ENCODE results near the gene WDR53.
"Not testable (repeated sequence)": the region's sequence is repeated elsewhere in the genome, so short reads cannot be mapped to it uniquely, and the experiment has no call there.

Gene WDR53

DNA sequence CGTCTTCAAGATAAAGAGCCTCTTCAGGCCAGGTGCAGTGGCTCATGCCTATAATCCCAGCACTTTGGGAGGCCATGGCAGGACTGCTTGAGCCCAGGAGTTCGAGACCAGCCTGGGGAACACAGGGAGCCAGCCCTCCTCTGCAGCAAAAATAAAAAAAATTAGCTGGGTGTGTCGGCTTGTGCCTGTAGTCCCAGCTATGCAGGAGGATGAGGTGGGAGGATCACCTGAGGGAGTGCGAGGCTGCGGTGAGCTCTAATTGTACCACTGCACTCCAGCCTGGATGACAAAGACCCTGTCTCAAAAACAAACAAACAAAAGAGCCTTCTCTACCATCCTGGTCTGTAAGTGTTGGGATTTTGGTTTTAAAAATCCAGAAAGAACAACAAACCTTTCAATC, 11.1 kb downstream of the WDR53 start:
- DNase-seq = no peak

DNA sequence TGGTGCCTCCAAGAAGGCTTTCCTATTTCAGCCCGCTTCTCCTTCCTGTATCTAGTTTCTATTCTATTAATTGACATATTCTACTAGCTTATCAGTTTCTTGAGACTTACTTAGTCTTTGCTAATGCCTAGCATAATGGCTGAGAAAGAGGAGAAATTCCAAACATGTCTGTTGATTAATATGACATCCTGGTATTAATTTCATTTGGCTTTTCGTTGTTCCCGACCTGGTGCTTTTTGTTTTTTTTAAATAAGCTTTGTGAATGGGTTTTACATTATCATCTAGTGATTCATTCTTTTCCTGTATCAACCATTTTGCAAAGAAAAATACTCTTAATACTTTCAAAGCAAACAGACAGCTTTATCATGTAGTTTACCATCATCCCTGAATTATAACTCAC, 13.1 kb downstream of the WDR53 start:
- no peak for DNase-seq

DNA sequence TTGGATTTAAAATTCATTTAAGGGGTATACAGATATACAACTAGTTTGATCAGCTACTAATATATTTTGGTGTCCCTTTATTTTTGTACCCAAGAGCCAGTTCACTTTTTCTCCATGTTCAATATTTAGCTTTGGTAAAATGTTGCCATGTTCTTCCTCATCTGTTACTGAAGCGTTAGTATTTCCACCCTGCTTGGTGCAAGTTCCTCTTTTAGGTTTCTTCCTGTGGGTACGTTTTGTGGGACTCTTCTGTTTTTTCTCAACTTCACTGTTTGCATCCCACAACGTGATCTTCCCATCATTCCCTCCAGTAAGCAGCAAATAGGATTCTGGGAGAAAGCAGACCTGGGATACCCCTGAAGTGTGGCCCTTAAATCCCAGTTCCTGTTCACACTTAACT, 14.1 kb downstream of the WDR53 start:
- DNase-seq = no peak

DNA sequence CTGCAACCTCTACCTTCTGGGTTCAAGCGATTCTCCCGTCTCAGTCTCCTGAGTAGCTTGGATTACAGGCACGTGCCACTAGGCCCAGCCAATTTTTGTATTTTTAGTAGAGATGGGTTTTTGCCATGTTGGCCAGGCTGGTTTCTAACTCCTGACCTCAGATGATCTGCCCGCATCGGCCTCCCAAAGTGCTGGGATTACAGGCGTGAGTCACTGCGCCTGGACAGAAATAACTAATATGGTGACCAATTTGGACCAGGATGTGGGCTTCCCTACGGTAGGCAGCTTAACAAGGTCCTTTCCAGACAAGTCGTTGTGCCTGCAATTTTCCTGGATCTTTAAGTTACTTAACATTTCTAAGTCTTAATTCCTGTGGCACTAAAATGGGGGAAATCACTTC, 14.8 kb downstream of the WDR53 start:
- no peak for DNase-seq

DNA sequence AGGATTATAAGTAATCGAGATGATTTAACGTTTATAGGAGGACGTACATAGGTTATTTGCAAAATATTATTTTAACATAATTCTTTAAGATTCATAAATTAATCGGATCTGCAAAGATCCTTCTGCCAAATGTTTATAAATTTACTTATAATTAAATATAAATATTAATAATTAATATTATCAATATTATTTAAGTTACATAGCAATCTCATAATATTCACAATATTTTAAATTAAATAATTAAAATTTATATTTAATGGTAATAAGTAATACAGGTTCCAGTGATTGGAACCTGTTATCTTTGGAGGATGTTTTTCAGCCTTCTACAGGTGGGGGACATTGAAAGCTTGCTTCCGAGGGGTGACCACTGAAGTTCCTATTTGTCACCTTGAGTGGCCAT, 16.1 kb downstream of the WDR53 start:
- no peak for DNase-seq

DNA sequence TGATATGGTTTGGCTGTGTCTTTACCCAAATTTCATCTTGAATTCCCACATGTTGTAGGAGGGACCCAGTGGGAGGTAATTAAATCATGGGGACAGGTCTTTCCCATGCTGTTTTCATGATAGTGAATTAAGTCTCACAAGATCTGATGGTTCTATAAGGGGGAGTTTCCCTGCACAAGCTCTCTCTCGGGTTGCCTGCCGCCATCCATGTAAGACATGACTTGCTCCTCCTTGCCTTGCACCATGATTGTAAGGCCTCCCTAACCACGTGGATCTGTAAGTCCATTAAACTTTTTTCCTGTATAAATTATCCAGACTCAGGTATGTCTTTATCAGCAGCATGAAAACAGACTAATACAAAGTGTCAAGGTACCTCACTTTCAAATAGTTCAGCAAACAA, 18.2 kb downstream of the WDR53 start:
- DNase-seq = not testable (repeated sequence)

DNA sequence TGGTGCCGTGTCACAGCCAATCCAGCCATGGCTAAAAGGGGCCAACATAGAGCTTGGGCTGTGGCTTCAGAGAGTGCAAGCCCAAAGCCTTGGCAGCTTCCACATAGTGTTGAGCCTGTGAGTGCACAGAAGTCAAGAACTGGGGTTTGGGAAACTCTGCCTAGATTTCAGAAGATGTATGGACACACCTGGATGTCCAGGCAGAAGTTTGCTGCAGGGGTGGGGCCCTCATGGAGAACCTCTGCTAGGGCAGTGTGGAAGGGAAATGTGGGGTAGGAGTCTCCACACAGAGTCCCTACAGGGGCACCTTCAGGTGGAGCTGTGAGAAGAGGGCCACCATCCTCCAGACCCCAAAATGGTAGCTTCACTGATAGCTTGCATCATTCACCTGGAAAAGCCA, 19.0 kb downstream of the WDR53 start:
- not testable (repeated sequence) for DNase-seq

DNA sequence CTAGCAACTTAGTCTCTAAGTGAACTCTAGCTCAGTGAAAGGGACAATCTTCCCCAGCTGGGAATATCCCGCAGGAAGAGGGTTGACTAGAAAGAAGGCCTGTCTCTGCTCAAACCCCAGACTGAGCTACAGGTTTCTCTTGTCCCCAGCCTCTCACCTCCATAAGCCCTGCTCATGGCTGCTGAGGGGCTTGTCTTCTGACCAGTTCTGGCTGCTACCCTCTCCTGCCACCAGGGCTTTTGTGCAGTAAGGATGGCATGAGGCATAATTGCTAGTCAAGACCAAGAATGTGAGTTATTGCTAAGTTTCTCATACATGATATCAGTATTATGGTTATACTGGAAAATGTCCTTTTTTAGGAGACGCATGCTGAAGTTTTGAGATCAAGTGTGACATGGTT, 21.3 kb downstream of the WDR53 start:
- no peak for DNase-seq

DNA sequence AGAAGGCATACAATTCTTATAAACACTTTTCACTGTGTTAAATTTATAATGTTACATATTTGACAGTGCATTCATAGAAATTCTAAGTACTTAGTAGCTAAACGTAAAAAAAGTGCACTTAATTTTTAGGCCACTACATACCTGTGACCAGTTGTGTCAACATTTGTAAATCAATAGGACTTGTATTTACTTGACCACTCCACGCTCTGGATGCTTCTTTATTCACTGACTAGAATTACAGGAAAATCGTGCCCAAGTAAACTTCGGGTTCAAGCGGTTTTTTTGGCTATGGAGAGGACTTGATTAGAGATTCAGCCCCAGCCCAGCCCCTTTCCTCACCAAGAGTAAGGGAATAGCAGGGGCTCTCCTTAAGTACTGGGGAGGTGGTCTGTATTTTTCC, 21.8 kb downstream of the WDR53 start:
- no peak for DNase-seq

DNA sequence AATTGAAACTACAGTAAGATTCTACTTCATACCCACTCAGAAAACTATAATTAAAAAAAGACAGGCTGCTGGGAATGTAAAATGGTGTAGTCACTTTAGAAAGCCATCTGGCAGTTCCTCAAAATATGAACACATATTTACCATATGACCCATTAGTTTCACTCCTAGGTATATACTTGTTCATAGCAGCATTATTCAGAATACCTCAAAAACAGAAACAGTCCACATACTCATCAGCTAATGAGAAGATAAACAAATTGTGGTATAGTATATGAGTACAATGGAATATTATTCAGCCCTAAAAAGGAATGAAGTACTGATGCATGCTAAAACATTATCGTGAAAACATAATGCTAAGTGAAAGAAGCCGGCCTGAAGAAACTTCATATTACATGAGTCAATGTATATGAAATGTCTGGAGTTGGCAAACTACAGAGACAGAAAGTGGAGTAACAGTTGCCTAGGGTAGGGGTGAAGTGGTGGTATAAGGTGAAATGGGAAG, 23.8 kb downstream of the WDR53 start:
- no peak for DNase-seq

DNA sequence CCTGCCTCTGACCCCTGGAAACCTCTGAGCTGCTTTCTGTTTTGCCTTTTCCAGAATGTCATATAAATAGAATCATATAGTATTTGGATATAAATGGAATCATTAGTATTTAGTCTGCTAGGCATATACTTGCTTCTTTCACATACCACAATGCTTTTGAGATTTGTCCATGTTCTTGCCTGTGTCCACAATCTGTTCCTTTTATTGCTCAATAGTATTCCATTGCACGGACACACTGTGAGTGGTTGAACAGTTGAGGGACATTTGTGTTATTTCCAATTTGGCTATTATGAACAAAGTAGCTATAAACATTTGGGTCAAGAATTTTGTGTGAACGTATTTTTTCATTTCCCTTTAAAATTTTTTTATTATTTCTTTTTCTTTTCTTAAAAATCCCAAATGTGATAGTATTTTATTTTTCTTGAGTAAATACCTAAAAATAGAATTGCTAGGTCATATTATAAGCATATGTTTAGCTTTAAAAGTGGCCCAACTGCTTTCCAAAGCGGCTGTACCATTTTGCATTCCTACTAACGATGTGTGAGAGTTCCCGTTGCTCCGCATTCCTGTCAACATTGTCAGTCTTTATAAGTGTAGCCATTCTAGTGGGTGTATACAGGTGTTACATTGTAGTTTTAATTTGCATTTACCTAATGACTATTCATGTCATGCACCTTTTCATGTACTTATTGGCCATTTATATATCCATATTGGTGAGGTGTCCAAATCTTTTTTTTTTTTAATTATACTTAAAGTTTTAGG, 26.5 kb downstream of the WDR53 start:
- DNase-seq = no peak

DNA sequence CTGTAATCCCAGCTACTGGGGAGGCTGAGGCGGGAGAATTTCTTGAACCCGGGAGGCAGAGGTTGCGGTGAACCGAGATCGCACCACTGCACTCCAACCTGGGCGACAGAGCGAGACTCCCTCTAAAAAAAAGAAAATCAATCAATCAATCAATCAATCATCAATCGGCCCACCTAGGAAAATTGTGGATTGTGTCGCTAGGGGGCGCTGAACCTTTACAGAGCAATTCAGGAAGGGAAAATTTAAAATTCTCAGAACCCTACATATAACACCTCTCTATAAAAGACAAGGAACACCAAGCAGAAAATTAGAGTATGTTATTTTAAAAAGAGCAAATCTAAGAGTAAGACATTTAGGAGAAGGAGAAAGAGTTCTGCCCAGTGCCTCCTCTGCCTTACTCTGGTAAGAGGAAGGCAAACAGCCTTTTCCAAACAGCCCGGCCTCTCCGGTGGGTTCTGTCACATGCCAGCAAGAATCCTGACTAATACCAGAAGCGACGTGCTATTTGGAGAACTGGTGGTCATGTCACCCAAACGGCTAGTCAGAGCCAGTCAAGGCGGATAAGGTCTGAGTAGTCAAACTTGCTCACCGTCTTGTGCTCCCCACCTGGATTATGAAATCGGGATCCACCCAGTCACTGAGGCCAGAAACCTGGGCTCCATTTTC, 30.9 kb downstream of the WDR53 start:
- no peak for DNase-seq

DNA sequence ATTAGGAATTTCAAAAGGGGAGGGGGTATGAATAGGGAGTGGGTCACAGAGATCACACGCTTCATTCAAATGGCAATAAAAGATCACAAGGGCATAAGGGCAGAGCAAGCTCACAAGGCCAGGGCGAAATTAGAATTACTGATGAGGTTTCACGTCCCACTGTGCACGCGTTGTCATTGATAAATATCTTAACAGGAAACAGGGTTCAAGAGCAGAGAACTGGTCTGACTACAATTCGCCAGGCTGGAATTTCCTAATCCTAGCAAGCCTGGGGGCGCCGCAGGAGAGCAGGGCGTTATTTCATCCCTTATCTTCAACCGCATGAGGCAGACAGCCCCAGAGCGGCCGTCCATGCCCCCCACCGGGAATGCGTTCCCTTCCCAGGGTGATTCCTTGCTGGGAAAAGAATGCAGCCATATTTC, 35.1 kb downstream of the WDR53 start:
- no peak for DNase-seq

DNA sequence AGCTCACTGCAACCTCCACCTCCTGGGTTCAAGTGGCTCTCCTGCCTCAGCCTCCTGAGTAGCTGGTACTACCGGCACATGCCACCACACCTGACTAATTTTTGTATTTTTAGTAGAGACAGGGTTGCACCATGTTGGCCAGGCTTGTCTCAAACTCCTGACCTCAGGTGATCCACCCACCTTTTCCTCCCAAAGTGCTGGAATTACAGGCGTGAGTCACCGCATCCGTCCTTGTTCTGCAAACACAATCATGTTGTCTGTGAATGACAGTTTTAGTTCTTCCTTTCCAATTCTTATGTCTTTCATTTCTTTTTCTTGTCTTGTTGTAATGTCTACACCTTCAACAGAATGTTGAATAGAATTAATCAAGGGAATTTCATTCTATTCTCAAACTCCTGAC, 36.9 kb downstream of the WDR53 start:
- DNase-seq = no peak

DNA sequence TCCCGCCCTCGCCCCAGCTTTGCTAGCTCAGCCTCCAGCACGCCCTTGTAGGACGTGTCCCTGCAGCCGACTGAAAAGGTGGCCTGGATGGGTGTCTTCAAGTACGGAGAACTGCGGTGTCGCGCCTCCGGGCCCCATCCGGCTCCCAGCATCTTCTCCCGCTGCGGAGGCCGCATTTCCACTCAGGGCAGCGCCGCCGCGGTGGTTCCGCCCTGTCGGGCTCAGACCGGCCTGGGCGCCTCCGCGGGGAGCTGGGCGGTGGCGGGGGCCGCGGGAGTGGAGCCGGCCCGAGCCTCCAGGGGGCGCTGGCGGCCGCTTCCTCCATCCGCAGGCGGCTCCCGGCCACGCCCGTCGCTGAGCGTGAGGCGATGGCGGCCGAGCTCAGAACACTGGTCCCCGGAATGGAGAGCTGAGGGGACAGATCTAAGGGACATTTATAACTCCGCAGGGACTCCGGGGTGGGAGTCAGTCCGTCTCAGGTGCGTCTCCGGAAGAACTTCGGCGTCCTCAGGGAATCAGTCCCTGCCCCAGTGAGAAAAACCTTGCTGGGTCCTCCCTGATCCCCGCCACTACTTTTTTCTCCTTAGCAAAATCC, 39.6 kb downstream of the WDR53 start:
- no peak for DNase-seq

DNA sequence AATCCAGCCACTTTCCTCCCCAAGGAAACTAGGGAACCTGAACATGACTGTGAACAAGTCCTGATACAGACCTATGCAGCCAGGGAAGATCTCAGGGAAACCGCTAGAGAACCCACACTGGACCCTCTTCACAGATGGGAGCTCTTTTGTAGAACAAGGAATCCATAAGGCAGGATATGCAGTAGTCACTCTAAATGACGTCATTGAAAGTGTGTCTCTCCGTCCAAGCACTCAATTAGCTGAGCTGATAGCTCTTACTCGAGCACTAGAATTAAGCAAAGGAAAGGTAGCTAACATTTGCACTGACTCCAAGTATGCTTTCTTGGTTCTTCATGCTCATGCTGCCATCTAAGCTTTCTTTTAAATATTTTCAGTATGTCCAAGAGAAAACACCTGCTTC, 43.2 kb downstream of the WDR53 start:
- DNase-seq = no peak

DNA sequence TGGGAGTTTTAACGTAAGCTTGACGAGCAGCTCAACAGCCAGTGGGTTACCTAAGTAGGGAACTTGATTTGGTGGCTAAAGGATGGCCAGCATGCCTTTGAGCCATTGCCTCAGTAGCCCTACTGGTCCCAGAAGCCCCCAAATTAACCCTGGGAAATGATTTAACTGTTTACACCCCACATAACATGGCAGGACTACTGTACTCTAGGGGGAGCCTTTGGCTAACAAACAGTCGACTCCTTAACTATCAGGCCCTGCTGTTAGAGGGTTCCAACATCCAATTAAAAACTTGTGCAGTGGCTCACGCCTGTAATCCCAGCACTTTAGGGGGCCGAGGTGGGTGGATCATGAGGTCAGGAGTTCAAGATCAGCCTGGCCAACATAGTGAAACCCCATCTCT, 43.8 kb downstream of the WDR53 start:
- no peak for DNase-seq

DNA sequence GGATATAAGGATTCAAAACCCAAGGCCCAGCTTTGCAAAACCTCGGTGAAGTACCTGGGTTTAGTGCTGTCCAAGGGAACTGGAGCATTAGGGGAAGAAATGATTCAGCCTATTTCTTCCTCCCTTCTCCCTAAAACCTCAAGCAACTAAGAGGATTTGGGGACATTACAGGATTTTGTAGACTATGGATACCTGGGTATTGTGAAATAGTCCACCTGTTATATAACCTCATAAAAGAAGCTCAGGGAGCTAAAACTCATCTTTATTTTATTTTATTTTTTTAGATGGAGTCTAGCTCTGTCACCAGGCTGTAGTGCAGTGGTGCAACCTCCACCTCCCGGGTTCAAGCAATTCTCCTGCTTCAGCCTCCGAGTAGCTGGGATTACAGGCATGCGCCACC, 44.5 kb downstream of the WDR53 start:
- DNase-seq = no peak

DNA sequence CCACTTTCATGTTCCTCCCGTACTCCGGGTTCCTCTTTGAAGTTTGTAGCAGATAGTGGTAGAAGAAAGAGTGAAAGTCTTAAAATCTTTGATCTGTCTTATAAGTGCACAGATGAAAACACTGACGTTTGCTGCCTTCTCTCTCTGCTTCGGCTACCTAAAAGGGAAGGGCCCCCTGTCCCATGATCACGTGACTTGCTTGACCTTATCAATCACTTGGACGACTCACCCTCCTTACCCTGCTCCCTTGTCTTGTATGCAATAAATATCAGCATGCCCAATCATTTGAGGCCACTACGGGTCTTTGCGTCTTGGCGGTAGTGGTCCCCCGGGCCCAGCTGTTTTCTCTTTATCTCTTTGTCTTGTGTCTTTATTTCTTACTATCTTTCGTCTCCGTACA, 47.1 kb downstream of the WDR53 start:
- not testable (repeated sequence) for DNase-seq

DNA sequence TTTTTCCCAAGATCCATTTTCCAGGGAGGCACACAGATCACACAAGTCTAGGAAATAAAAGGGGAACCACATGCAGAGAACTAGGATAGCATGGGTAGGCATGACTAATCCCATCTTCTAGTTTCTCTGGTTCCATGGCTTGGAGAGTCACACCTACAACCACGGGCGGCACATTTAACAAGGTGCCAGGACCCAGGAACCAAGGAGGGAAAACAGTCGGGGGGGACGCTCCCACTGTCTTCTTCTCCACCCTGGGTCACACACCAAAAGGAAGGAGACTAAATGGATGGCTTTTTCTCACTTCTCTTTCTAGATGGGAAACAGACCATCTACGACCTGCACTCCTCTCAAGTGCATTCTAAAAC, 48.7 kb downstream of the WDR53 start:
- DNase-seq = no peak

DNA sequence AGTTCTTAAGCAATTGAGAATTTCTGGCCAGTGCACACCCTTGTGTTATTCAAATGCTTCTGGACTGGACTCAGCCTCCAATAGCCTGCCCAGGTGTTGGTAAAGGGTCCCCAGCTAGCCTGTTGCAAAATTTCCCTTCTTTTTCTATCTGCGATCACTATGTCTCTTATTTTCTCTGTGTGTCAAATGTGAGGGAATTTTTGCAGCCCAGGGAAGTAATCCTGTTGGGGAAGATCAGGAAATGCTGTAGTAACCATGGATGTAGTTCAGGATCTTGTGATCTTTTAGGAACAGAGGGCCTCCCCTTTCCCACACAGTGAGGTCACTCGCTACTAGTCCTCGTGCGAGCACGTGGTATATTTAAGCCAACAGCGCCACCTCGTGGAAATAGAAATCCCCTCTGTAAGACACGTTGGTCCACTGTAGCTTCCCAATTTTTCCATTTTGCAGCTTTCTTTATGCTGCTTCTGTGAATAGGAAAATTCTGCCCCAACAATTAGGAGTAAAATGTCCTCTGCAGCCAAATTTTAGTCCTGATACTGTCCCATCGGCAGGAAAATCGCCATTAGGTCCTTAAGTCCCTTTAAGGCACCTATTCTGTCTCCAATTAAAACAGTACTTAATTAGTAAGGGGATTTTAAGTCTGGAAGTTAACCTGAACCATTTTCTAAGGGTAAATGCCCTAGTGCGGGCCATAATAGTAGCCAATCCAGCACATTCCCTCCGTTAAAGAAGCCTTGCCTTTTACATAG, 49.2 kb downstream of the WDR53 start:
- DNase-seq = peak; percentile 71

DNA sequence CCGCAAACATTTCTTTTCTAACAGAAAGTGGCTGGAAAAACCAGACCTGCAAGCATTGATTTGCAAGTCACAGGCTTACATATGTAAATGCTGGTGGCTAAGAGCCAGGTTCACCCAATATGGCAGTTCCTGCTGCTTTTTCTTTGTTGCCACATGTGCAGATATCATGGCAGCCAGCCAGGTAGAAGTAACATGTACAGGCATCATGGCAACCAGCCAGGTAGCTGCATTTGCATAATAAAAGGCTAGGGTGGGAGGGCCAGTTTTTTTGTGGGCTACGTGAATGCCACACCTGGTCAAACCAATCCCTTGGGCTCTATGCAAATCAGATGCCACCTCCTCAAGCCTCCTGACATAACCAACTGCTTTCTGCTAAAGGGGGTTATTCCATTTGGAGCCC, 50.4 kb downstream of the WDR53 start:
- DNase-seq = no peak

DNA sequence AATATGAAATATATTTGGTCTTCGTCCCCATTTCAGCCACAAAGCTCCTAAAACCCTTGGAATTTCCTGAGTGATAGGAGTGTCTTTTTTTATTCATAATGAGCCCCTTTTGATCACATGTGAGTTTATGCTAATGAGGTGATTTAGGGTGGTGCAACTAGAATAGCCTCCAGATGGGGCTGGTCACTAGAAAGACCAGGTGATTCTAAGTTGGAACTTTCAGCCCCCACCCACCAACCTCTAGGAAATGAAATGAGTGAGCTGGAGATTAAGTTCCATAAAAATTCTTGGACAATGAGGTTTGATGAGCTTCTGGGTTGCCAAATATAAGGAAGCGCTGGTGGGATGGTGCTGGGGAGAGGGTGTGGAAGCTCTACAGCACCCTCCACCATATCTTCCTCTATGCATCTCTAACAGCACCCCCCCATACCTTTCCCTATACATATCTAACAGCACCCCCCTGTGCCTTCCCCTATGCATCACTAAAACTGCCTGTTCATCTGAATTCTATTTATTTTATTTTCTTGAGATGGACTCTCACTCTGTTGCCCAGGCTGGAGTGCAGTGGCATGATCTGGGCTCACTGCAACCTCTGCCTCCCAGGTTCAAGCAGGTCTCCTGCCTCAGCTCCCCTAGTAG, 51.1 kb downstream of the WDR53 start:
- DNase-seq = no peak

Measured in amniotic stem cell (primary cell).